Thoracic aorta (tissue), 2 donors: Measurements from ENCODE around the gene DNM1. TPM values are rescaled to one million over a fixed set of nuclear protein-coding genes. Genes with fewer than 3 reads are reported as not detected.

Source experiments
- ATAC-seq: fragments of 150-250 bp; one replicate; pipeline ENCODE4 v1.8.0; 2017; ENCODE audit warnings: low read depth; ENCODE audit not compliant: insufficient number of reproducible peaks, low FRiP score
- DNase-seq: peaks from one replicate; pipeline ENCODE4 v3.0.0-alpha.2; 2020; ENCODE audit warnings: low spot score
- H3K27ac ChIP-seq, 2 donors: fragments of 200-600 bp; sonication (generic); 1 replicate in 1 of 2; 2 replicates in 1 of 2; pipeline ENCODE4 v1.5.1; 2016; ENCODE audit warnings: mild to moderate bottlenecking in 2 of 2, moderate library complexity in 2 of 2
- H3K27me3 ChIP-seq: fragments of 200-600 bp; sonication (generic); replicated peaks from 2 replicates; pipeline ENCODE4 v1.6.0; 2016; ENCODE audit warnings: mild to moderate bottlenecking; ENCODE audit not compliant: insufficient read depth
- H3K36me3 ChIP-seq: fragments of 200-600 bp; sonication (generic); one replicate; pipeline ENCODE4 v1.5.1; 2016
- H3K4me1 ChIP-seq, 2 donors: fragments of 200-600 bp; sonication (generic); 1 replicate in 1 of 2; 2 replicates in 1 of 2; pipeline versions ENCODE4 v1.5.1 to v1.6.0; 2016; ENCODE audit warnings: low read depth in 2 of 2, mild to moderate bottlenecking in 1 of 2; ENCODE audit not compliant: control insufficient read depth in 1 of 2
- H3K4me3 ChIP-seq: fragments of 200-600 bp; sonication (generic); 2 replicates; pipeline ENCODE4 v1.5.1; 2016; ENCODE audit warnings: mild to moderate bottlenecking
- H3K9me3 ChIP-seq: fragments of 200-600 bp; sonication (generic); 2 replicates; pipeline ENCODE4 v1.5.1; 2016
- total RNA-seq, 2 donors: library from RNA; depleted of rRNA; stranded (reverse); fragments of >200 nt; gene quantifications; one replicate each; pipeline versions ENCODE4 v1.1.0 to v1.2.3, GENCODE V29; 2016
- TF ChIP-seq, protein P1 (sequence below): fragments of 200-600 bp; sonication (generic); IDR thresholded peaks from one replicate; pipeline ENCODE4 v1.5.1; 2019; ENCODE audit warnings: antibody characterized with exemption

Gene DNM1
- total RNA-seq, 2 donors from 2014 or later, result 7.2 to 9.7 TPM

DNA sequence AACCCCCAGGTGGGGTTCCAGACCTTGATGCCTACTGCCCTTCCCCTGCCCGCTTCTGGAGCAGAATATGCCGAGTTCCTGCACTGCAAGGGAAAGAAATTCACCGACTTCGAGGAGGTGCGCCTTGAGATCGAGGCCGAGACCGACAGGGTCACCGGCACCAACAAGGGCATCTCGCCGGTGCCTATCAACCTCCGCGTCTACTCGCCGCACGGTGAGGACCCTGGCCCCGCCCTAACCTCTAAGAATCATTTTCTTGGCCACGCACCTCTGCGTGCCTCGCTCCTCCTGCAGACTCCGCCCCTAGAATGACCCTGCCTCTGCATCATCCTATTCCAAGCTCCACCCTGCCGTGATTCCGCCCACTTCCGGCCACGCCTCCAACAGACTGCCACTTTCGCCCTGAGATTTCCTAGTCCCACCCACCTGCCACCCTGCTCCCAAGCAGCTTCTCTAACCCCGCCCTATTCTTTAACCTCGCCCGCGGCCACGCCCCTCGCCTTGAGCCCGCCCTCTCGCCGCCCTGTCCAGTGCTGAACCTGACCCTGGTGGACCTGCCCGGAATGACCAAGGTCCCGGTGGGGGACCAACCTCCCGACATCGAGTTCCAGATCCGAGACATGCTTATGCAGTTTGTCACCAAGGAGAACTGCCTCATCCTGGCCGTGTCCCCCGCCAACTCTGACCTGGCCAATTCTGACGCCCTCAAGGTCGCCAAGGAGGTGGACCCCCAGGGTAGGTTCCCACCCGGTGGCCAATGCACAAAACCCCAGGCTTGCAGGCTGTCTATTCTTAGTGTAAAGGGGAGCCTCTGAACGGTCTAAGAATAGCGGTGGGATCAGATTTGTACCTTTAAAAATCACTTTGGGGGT is 15.6 kb downstream of the DNM1 start:
- Histone ChIP-seq H3K36me3 (no peaks in the 10 kb centered on the region), H3K4me3 (peak overlapping the region; percentile 65), H3K27ac (no peak overlapping the region), H3K9me3 (no peaks in the 10 kb centered on the region), H3K27me3 (no peaks in the 10 kb centered on the region), H3K4me1 (peaks cover 0 to 13% of the 10 kb centered on the region in 2 donors)
- DNase-seq, result peak; percentile 78
- TF ChIP-seq, protein P1, sequence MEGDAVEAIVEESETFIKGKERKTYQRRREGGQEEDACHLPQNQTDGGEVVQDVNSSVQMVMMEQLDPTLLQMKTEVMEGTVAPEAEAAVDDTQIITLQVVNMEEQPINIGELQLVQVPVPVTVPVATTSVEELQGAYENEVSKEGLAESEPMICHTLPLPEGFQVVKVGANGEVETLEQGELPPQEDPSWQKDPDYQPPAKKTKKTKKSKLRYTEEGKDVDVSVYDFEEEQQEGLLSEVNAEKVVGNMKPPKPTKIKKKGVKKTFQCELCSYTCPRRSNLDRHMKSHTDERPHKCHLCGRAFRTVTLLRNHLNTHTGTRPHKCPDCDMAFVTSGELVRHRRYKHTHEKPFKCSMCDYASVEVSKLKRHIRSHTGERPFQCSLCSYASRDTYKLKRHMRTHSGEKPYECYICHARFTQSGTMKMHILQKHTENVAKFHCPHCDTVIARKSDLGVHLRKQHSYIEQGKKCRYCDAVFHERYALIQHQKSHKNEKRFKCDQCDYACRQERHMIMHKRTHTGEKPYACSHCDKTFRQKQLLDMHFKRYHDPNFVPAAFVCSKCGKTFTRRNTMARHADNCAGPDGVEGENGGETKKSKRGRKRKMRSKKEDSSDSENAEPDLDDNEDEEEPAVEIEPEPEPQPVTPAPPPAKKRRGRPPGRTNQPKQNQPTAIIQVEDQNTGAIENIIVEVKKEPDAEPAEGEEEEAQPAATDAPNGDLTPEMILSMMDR, result peak; percentile 21
- peak; percentile 62 for ATAC-seq

DNA sequence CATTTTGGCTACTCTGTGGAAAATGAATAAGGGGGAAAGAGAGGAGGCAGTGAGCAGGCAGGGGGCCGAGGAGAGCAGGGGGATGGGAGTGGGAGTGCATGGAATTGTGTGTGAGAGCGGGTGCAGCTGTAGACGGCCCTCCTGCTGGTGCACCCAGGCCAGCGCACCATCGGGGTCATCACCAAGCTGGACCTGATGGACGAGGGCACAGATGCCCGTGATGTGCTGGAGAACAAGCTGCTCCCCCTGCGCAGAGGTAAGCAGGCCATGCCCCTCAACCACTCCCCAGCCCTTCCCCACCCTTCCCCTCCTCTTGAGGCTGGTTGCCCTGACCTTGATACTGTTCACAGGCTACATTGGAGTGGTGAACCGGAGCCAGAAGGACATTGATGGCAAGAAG is 16.7 kb downstream of the DNM1 start:
- H3K4me3 ChIP-seq, result no peak overlapping the region
- ATAC-seq (no peak), DNase-seq (no peak)
- TF ChIP-seq, protein P1, result no peak
- no peaks in the 10 kb centered on the region for H3K9me3 ChIP-seq
- H3K4me1 ChIP-seq, result peaks cover 0 to 13% of the 10 kb centered on the region in 2 donors
- no peak overlapping the region for H3K27ac ChIP-seq
- no peaks in the 10 kb centered on the region for H3K36me3 ChIP-seq
- H3K27me3 ChIP-seq, result no peaks in the 10 kb centered on the region

DNA sequence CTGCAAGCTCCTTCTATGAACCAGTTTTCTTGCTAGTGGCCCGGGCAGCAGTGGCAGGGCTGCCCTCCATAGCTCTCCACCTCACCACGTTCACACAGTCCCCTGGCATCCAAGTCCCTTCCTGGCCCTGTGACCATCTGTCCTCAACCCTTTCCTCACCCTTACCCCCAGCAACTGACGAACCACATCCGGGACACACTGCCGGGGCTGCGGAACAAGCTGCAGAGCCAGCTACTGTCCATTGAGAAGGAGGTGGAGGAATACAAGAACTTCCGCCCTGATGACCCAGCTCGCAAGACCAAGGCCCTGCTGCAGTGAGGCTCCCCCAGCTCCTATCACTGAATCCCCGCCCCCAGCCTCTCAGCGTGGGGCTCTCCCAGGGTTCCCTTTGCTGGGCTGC is 18.8 kb downstream of the DNM1 start:
- TF ChIP-seq, protein P1, result no peak
- no peaks in the 10 kb centered on the region for H3K36me3 ChIP-seq
- peaks cover 0 to 13% of the 10 kb centered on the region in 2 donors for H3K4me1 ChIP-seq
- ATAC-seq, result no peak
- H3K27ac ChIP-seq, result no peak overlapping the region
- no peaks in the 10 kb centered on the region for H3K27me3 ChIP-seq
- no peak for DNase-seq
- no peak overlapping the region for H3K4me3 ChIP-seq
- no peaks in the 10 kb centered on the region for H3K9me3 ChIP-seq

DNA sequence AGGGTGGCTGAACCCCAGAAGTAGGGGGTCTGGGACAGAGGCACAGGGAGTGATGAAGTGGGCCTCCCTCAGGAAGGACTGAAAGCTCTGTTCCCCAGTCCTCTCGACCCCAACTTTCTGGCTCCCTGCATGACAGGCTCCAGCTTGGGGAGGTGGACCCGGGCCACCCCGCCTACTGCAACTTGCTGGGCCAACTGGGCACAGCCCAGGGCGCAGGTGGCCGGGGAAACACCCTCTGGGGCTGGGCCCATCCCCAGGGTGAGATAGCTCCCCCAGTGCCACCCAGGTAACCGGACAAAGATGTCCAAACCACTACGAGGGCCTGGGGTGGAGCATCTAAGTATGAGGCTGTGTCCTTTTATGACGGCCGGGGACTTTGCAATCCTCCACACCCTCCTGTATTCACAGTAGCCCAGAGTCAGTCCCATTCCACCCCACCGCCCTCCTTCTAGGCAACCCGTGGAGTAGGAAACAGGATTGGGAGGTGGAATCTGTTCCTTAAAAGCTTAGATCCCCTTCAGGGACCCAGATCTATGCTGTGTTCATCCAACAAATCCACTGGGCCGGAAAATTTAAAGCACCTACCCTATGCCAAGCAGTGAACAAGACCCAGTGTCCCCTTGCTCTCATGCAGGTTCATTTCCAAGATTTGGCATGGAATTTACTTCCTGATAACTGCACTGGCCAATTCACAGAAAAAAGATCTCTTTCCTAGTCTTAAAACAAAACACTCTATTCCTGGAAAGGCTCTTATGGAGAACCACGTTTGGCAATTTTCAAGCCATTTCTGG is 19.9 kb downstream of the DNM1 start:
- Histone ChIP-seq H3K36me3 (no peaks in the 10 kb centered on the region), H3K27me3 (no peaks in the 10 kb centered on the region), H3K9me3 (no peaks in the 10 kb centered on the region), H3K4me1 (peaks cover 0 to 13% of the 10 kb centered on the region in 2 donors), H3K4me3 (no peak overlapping the region), H3K27ac (no peak overlapping the region)
- DNase-seq (no peak), ATAC-seq (no peak)
- TF ChIP-seq, protein P1, result no peak

DNA sequence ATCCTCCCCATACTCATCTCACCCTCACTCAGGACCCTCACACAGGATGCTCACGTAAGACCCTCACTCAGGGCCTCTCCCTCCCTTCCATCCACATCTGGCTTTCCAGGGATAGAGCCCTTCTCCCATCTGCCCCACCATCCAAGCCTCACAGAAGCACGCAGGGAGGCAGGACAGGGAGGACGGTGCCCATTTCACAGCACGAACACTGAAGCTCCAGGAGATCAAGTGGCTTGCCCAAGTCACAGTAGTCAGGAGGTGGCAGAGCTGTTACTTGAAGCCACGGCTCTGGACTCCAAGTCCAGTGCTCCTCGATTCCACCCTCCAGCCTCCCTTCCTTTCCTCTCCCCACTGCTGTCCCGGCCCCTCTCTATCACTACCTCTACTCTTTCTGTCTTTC is 21.7 kb downstream of the DNM1 start:
- Histone ChIP-seq H3K4me3 (no peak overlapping the region), H3K36me3 (no peaks in the 10 kb centered on the region), H3K4me1 (no peaks in the 10 kb centered on the region), H3K27me3 (no peaks in the 10 kb centered on the region), H3K9me3 (no peaks in the 10 kb centered on the region), H3K27ac (no peak overlapping the region)
- DNase-seq (no peak), ATAC-seq (no peak)
- TF ChIP-seq, protein P1, result no peak
